Cardiac fibroblast (primary cell): ENCODE data around the gene D2HGDH.
A peak's percentile ranks its signal among the peaks of the same experiment; 100 is the strongest.

Experiments
- DNase-seq, 2 donors: peaks; one replicate each; pipeline versions ENCODE4 v3.0.0 to v3.0.0-alpha.2; 2010; ENCODE audit warnings: low read depth in 2 of 2
- H3K4me3 ChIP-seq, 2 donors: replicated peaks in 1 of 2; 1 replicate in 1 of 2; 2 replicates in 1 of 2; pipeline ENCODE4 v1.5.1; 2011; ENCODE audit warnings: low read depth in 2 of 2, low read length in 2 of 2, mild to moderate bottlenecking in 2 of 2, moderate library complexity in 1 of 2
- CTCF ChIP-seq: IDR thresholded peaks from one replicate; pipeline ENCODE4 v1.5.1; 2011; ENCODE audit warnings: low read depth, mild to moderate bottlenecking, low read length, inconsistent platforms

Gene D2HGDH

GRCh38 chr2:241724975-241725870, 9.2 kb upstream of the D2HGDH start:
- DNase-seq: no peak
- TF ChIP-seq CTCF: no peak
- H3K4me3 ChIP-seq: no peak overlapping the region

GRCh38 chr2:241726459-241726858, 8.0 kb upstream of the D2HGDH start:
- no peak overlapping the region for H3K4me3 ChIP-seq
- no peak for TF ChIP-seq CTCF
- no peak for DNase-seq

- no peak for DNase-seq
- no peak overlapping the region for H3K4me3 ChIP-seq
- TF ChIP-seq CTCF: no peak
Observed at GRCh38 chr2:241728000-241728399, 6.4 kb upstream of the D2HGDH start.

GRCh38 chr2:241728627-241729026, 5.8 kb upstream of the D2HGDH start:
- no peak for TF ChIP-seq CTCF
- H3K4me3 ChIP-seq: no peak overlapping the region
- peak in 1 of 2 donors; percentile 13 for DNase-seq

- TF ChIP-seq CTCF: no peak
- DNase-seq: no peak
- H3K4me3 ChIP-seq: no peak overlapping the region
Observed at GRCh38 chr2:241729868-241730267, 4.6 kb upstream of the D2HGDH start.

GRCh38 chr2:241730671-241731293, 3.6 kb upstream of the D2HGDH start:
- DNase-seq: no peak
- H3K4me3 ChIP-seq: no peak overlapping the region
- TF ChIP-seq CTCF: no peak
